Skeletal muscle tissue (tissue), 4 donors: ENCODE data around the gene JAK1. TPM values are rescaled to one million over a fixed set of nuclear protein-coding genes. Genes with fewer than 3 reads are reported as not detected.

Experiments
- H3K27ac ChIP-seq: one replicate; pipeline ENCODE4 v1.7.0; 2013; ENCODE audit warnings: mild to moderate bottlenecking, low read depth, low read length, inconsistent platforms
- H3K27me3 ChIP-seq, 3 donors: one replicate each; pipeline ENCODE4 v1.7.0; 2013; ENCODE audit warnings: low read length in 3 of 3; ENCODE audit not compliant: control insufficient read depth in 3 of 3, insufficient read depth in 3 of 3
- H3K36me3 ChIP-seq, 3 donors: one replicate each; pipeline ENCODE4 v1.7.0; 2013; ENCODE audit warnings: low read length in 3 of 3; ENCODE audit not compliant: control insufficient read depth in 3 of 3, insufficient read depth in 3 of 3
- H3K4me1 ChIP-seq, 3 donors: one replicate each; pipeline ENCODE4 v1.7.0; 2013; ENCODE audit warnings: low read length in 3 of 3, mild to moderate bottlenecking in 3 of 3; ENCODE audit not compliant: control insufficient read depth in 3 of 3, insufficient read depth in 3 of 3
- H3K4me3 ChIP-seq, 3 donors: one replicate each; pipeline ENCODE4 v1.7.0; 2013; ENCODE audit warnings: low read length in 3 of 3
- H3K9ac ChIP-seq, 3 donors: one replicate each; pipeline ENCODE4 v1.7.0; 2013; ENCODE audit warnings: low read length in 3 of 3, mild to moderate bottlenecking in 3 of 3, moderate library complexity in 2 of 3, low read depth in 1 of 3
- H3K9me3 ChIP-seq, 3 donors: one replicate each; pipeline ENCODE4 v1.7.0; 2013; ENCODE audit warnings: low read length in 3 of 3; ENCODE audit not compliant: control insufficient read depth in 3 of 3
- total RNA-seq: library from RNA; depleted of rRNA; stranded (reverse); fragments of >200 nt; gene quantifications from one replicate; pipeline ENCODE4 v1.2.3, GENCODE V29; 2014
- donor health status: Osteomylitis.

JAK1 gene
- total RNA-seq, 1 donor from 2014 or later = 59.5 TPM

DNA sequence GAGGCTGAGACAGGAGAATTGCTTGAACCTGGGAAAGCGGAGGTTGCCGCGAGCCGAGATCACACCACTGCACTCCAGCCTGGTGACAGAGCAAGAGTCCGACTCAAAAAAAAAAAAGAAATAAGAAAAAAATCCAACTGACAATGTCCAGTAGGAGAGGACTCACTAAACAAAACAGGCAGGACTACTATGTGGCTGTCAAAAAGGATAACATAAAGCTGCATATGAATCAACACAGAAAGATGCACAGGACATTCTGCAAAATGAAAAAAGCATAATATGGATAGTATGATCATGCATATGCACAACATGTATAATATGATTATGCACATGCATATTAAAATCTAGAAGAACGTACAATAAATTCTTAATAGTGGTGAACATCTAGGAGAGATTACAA lies 80.7 kb downstream of the JAK1 start:
- Histone ChIP-seq H3K9me3 (no peaks in the 10 kb centered on the region), H3K36me3 (peaks cover 3 to 12% (median 8%) of the 10 kb centered on the region in 3 donors), H3K4me1 (peaks cover 7 to 16% (median 13%) of the 10 kb centered on the region in 3 donors), H3K27me3 (no peaks in the 10 kb centered on the region), H3K4me3 (no peak overlapping the region), H3K9ac (no peak overlapping the region), H3K27ac (no peak overlapping the region)

DNA sequence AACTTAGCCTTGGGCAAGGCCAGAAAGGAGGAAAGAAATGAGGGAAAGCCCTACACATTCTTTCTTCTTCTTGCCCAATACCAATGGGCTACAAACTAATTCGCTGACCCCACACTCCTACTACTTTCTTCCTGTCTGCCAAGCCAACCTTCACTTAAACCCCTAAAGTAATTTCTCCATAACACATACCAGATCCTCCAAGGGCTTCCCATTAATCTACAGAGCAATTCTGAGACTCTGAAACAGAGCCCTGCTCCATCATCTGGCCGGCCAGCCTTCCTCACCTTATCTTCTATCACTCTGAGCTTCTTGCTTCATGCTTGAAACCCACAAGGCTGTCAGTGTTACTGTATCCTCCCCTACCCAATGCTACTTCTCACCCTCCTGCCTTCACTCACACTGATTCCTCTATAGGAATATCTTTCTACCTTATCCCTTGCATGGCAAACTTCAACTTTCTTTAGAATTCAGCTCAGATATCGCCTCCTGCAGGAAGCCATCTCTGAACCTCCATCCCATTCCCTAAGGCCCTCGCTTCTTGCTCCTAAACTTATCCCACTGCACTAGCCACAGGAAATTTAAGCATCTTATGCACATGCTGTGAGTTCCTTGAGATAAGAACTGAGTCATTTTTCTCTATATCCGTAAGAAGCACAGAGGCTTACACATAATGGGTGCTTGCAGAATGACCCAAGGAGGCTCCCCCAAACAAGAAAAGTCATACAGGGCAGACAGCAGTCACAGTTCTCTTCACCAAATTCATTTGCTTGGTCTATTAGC lies 81.9 kb downstream of the JAK1 start:
- Histone ChIP-seq H3K4me3 (no peak overlapping the region), H3K9me3 (no peaks in the 10 kb centered on the region), H3K27ac (no peak overlapping the region), H3K36me3 (peaks cover 3 to 12% (median 8%) of the 10 kb centered on the region in 3 donors), H3K9ac (no peak overlapping the region), H3K4me1 (peaks cover 7 to 13% (median 11%) of the 10 kb centered on the region in 3 donors), H3K27me3 (no peaks in the 10 kb centered on the region)

DNA sequence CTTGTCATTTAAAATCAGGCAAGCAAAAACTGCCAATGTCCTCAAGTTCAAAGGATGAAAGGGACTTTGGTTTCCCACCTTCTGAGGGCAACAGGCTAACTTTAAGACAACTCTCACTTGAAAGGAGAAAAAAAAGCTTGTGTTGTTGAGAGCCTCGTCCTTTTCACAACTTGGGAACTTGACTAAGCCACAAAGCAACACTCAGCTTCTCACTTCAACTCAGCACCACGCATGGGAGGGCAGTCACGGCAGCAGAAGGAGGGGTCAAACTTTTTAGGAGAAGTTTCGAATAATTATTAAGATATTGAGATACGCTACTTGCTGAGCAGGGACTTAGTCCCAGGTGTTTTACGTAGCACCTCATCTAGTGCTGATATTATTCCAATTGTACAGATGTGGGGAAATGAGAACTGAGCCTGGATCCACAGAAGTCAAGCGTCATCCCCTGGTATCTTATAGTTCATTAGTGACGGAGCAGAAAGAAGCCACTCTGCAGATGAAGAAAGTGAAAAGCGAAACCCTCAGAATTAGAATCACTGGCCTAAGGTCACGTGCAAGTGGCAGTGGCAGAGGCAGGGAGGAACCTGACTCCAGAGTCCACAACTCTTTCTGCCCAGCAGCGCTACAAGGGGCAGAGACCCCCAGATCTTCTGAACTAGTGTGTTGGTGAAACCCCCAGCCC lies 83.6 kb downstream of the JAK1 start:
- Histone ChIP-seq H3K4me1 (peaks cover 3 to 8% (median 4%) of the 10 kb centered on the region in 3 donors), H3K27me3 (no peaks in the 10 kb centered on the region), H3K9ac (no peak overlapping the region), H3K27ac (no peak overlapping the region), H3K9me3 (no peaks in the 10 kb centered on the region), H3K36me3 (peaks cover 6 to 18% (median 17%) of the 10 kb centered on the region in 3 donors), H3K4me3 (no peak overlapping the region)

DNA sequence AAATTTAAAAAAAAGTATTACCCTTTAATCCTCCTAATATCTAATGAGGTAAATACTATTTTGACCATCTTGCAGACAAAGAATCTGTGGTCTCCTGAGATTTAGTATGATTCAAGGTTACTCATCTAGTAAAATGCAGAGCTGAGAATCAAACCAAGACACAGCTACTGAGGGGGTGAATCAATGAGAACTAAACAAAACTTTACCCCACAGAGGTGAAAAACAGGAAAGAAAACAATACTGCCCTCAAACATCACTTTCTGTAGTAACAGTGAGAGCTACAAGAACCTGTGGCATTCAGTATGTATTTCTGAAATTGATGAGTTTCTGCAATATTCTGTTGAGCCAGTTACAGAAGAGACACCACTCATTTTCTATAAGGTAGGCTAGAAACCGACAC lies 85.1 kb downstream of the JAK1 start:
- peaks cover 6 to 25% (median 24%) of the 10 kb centered on the region in 3 donors for H3K36me3 ChIP-seq
- no peaks in the 10 kb centered on the region for H3K27me3 ChIP-seq
- H3K4me1 ChIP-seq = peaks cover 0 to 4% (median 2%) of the 10 kb centered on the region in 3 donors
- no peak overlapping the region for H3K4me3 ChIP-seq
- H3K9ac ChIP-seq = no peak overlapping the region
- H3K9me3 ChIP-seq = no peaks in the 10 kb centered on the region
- no peak overlapping the region for H3K27ac ChIP-seq

DNA sequence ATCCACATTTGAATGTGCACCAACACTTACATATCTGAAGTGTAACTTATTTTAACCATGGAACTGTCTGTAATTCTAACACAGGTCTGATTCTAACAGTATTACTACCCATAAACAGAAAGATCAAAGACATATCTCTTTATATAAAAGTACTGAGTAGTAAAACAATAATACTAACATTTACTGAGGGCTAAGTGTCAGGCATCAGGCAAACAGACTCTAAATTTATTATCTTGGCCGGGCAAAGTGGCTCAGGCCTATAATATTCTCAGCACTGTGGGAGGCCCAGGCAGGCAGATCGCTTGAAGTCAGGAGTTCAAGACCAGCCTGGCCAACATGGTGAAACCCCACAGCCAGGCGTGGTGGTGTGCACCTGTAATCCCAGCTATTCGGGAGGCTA lies 85.9 kb downstream of the JAK1 start:
- no peak overlapping the region for H3K27ac ChIP-seq
- H3K9me3 ChIP-seq = no peaks in the 10 kb centered on the region
- H3K36me3 ChIP-seq = peaks cover 13 to 32% (median 32%) of the 10 kb centered on the region in 3 donors
- no peak overlapping the region for H3K9ac ChIP-seq
- H3K4me3 ChIP-seq = no peak overlapping the region
- H3K27me3 ChIP-seq = no peaks in the 10 kb centered on the region
- peaks cover 2 to 7% (median 5%) of the 10 kb centered on the region in 3 donors for H3K4me1 ChIP-seq

DNA sequence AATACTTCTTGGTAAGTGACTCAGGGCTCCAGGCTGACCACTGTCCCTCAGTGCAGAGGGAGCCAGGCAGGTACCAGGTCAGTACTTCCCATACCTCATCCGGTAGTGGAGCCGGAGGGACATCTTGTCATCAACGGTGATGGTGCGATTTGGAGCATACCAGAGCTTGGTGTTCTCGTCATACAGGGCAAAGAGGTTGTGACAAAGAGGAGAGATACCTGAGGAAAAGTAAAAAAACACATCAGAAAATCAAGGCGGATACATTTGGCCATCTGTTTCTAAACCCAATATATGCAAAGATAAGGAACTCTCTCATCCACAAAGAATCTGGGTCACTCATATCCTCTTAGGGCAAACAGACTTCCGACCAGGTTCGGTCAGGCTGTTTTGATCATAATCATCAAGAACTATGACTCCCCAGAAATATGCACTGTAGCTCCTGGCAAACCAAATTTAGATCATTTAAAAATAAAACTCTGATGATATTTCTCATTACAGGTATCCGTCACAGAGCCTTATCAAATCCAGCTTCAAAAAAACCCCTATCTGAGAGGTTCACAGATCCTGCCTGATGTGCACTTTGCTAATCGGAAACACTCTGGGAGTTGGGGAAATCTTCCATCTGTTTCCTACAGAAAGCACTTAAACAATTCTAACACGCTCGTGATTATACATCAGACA lies 87.3 kb downstream of the JAK1 start:
- no peaks in the 10 kb centered on the region for H3K27me3 ChIP-seq
- H3K4me1 ChIP-seq = peaks cover 11 to 19% (median 15%) of the 10 kb centered on the region in 3 donors
- H3K9ac ChIP-seq = no peak overlapping the region
- H3K9me3 ChIP-seq = no peaks in the 10 kb centered on the region
- no peak overlapping the region for H3K4me3 ChIP-seq
- H3K27ac ChIP-seq = no peak overlapping the region
- peaks cover 20 to 45% (median 32%) of the 10 kb centered on the region in 3 donors for H3K36me3 ChIP-seq

DNA sequence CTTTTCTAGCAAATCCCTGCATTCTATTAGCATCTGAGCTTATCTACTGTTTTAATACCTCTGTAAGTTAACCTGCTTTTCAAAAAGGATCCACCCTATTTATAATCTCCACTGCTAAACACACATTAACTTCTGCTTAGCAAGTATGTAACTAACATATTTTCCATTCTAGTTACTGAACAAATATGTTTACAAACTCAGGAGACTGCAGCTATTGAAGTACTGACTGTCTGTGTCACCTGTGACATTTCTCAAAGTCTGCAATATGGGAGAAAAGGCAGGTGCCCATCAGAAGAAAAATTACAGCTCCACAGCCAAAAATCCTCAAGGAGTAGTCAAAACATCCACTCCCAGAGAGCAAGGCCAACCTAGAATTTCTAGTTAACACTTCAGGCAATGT lies 88.3 kb downstream of the JAK1 start:
- Histone ChIP-seq H3K4me3 (no peak overlapping the region), H3K9me3 (no peaks in the 10 kb centered on the region), H3K4me1 (peaks cover 11 to 26% (median 15%) of the 10 kb centered on the region in 3 donors), H3K27ac (no peak overlapping the region), H3K27me3 (no peaks in the 10 kb centered on the region), H3K36me3 (peaks cover 24 to 52% (median 38%) of the 10 kb centered on the region in 3 donors), H3K9ac (no peak overlapping the region)

DNA sequence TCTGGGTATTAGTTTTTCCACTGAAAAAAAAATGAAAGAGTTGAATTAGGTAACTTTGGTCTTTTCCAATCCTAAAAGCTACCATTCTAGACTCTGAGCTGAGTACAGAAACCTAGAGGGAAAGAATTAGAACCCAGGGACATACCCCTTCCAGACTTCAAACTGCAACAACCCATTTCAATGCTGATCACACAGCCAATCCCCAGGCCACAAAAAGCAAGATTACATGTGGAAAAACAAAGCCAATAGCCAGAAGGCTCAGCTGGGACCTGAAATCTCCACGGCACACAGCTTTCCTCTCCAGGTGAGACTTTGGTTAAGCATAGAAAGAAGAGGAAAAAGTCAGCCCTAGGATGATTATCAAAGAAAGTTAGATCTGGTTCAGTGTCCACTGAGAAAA lies 88.8 kb downstream of the JAK1 start:
- H3K9ac ChIP-seq = no peak overlapping the region
- no peak overlapping the region for H3K4me3 ChIP-seq
- peaks cover 26 to 51% (median 37%) of the 10 kb centered on the region in 3 donors for H3K36me3 ChIP-seq
- no peaks in the 10 kb centered on the region for H3K9me3 ChIP-seq
- H3K27me3 ChIP-seq = no peaks in the 10 kb centered on the region
- no peak overlapping the region for H3K27ac ChIP-seq
- peaks cover 11 to 28% (median 15%) of the 10 kb centered on the region in 3 donors for H3K4me1 ChIP-seq

DNA sequence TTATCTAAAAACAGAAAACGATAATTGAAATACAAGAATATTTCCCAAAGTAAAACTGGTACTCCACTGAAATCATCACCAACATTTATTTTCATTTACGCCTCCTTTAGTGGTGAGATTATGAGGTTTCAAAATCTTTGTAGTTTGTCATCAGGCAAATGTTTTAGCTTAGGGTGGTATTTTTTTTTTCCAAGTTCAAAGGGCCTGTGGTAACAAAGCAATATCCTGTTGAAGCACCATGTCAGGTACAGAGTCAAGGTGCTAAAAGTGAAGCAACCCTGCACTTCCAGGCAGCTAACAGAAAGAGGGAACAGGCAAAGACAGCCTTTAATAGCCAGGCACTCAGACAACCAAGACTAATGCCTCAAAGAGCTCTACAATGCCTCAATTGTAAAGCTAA lies 89.2 kb downstream of the JAK1 start:
- Histone ChIP-seq H3K36me3 (peaks cover 29 to 49% (median 39%) of the 10 kb centered on the region in 3 donors), H3K9ac (no peak overlapping the region), H3K9me3 (no peaks in the 10 kb centered on the region), H3K4me3 (no peak overlapping the region), H3K27ac (no peak overlapping the region), H3K27me3 (no peaks in the 10 kb centered on the region), H3K4me1 (peaks cover 11 to 28% (median 15%) of the 10 kb centered on the region in 3 donors)
